Sigmoid colon (tissue), 7 donors: ENCODE measurements around the gene RAB11FIP5. TPM values are rescaled to one million over a fixed set of nuclear protein-coding genes. Genes with fewer than 3 reads are reported as not detected.

Experiments
- DNase-seq: peaks from one replicate; pipeline ENCODE4 v3.0.0-alpha.2; 2019
- H3K27ac ChIP-seq, 4 donors: fragments of 200-600 bp; sonication (generic); one replicate each; pipeline ENCODE4 v1.5.1; 2016 to 2019; ENCODE audit warnings: mild to moderate bottlenecking in 1 of 4
- H3K27me3 ChIP-seq, 3 donors: fragments of 200-600 bp; sonication (generic); one replicate each; pipeline ENCODE4 v1.5.1; 2019; ENCODE audit warnings: mild to moderate bottlenecking in 1 of 3
- H3K36me3 ChIP-seq, 4 donors: fragments of 200-600 bp; sonication (generic); one replicate each; pipeline ENCODE4 v1.5.1; 2016 to 2019
- H3K4me1 ChIP-seq, 4 donors: fragments of 200-600 bp; sonication (generic); one replicate each; pipeline ENCODE4 v1.5.1; 2017 to 2019
- H3K4me3 ChIP-seq, 4 donors: fragments of 200-600 bp; sonication (generic); one replicate each; pipeline ENCODE4 v1.5.1; 2017 to 2019; ENCODE audit warnings: mild to moderate bottlenecking in 2 of 4, moderate library complexity in 1 of 4
- H3K9me3 ChIP-seq, 4 donors: fragments of 200-600 bp in 3 of 4; sonication (generic) in 3 of 4; one replicate each; pipeline versions ENCODE4 v1.5.1 to v1.6.1; 2013 to 2019
- CTCF ChIP-seq, 4 experiments: fragments of 450-650 bp in 3 of 4; fragments of 200-600 bp in 1 of 4; IDR thresholded peaks; one replicate each; pipeline ENCODE4 v1.5.1; 2016 to 2019; ENCODE audit warnings: antibody characterized with exemption in 4 of 4, mild to moderate bottlenecking in 3 of 4, moderate library complexity in 2 of 4
- EP300 ChIP-seq, 4 donors: sonication (generic); formaldehyde crosslinking; IDR thresholded peaks; one replicate each; pipeline ENCODE4 v1.6.1; 2017; ENCODE audit warnings: antibody characterized with exemption in 4 of 4
- POLR2A ChIP-seq, 2 donors: fragments of 450-650 bp; IDR thresholded peaks; one replicate each; pipeline ENCODE4 v1.6.1; 2016; ENCODE audit warnings: antibody characterized with exemption in 2 of 2, mild to moderate bottlenecking in 2 of 2, moderate library complexity in 2 of 2
- POLR2AphosphoS5 ChIP-seq, 4 donors: sonication (generic); formaldehyde crosslinking; IDR thresholded peaks; one replicate each; pipeline ENCODE4 v1.6.1; 2017; ENCODE audit warnings: antibody characterized with exemption in 4 of 4
- WGBS, 2 donors: extraction: QIAGEN DNeasy Blood & Tissue Kit; methylation state at CpG; one replicate each; pipeline ENCODE4 v1.1.7; 2013; 5-methylcytosine and 5-hydroxymethylcytosine counted together
- intact Hi-C: fragments of 100-400 bp; cut with DNase I; formaldehyde crosslinking; loops from one replicate; pipeline ENCODE4 v1.15.1; 2023
- polyA plus RNA-seq, 3 donors: library from polyadenylated mRNA; stranded (reverse); fragments of 200-250 nt; gene quantifications; one replicate each; pipeline ENCODE4 v1.2.3, GENCODE V29; 2013
- total RNA-seq, 4 donors: library from RNA; depleted of rRNA; stranded (reverse); fragments of >200 nt; gene quantifications; one replicate each; pipeline ENCODE4 v1.1.0, GENCODE V29; 2016
- donor health status: healthy with polysubstance abuse.
- donor health status: Bipolar disorder and iron deficiency.
- donor health status: healthy.

RAB11FIP5 gene
- total and polyA plus RNA-seq, 7 donors: 9.6 to 24.4 (median 13.9) TPM

GRCh38 chr2:73083886-73084800, 28.6 kb downstream of the RAB11FIP5 start:
- peaks cover 7 to 52% (median 11%) of the 10 kb centered on the region in 4 donors for H3K36me3 ChIP-seq
- 56 to 63% methylated on average over 7 of the region's 7 CpGs for WGBS, 2 donors
- H3K4me3 ChIP-seq: no peak overlapping the region
- no peaks in the 10 kb centered on the region for H3K9me3 ChIP-seq
- no peaks in the 10 kb centered on the region for H3K27me3 ChIP-seq
- H3K27ac ChIP-seq: no peak overlapping the region
- no peak for TF ChIP-seq POLR2A (IDR thresholded peaks at IDR 0.05)
- no peak for TF ChIP-seq CTCF (IDR thresholded peaks at IDR 0.05)
- TF ChIP-seq POLR2AphosphoS5 (IDR thresholded peaks at IDR 0.05): no peak
- TF ChIP-seq EP300 (IDR thresholded peaks at IDR 0.05): no peak
- peaks cover 0 to 36% (median 14%) of the 10 kb centered on the region in 4 donors for H3K4me1 ChIP-seq
- no peak for DNase-seq
- intact Hi-C loops: loop anchor here (2.0 to 10.0 kb wide), 2 partner anchors 79 to 89 kb away; no protein-coding TSS in a partner anchor

GRCh38 chr2:73082523-73083410, 30.0 kb downstream of the RAB11FIP5 start:
- Histone ChIP-seq H3K4me1 (peaks cover 0 to 22% (median 11%) of the 10 kb centered on the region in 4 donors), H3K36me3 (peaks cover 1 to 48% (median 9%) of the 10 kb centered on the region in 4 donors), H3K27me3 (no peaks in the 10 kb centered on the region), H3K9me3 (no peaks in the 10 kb centered on the region), H3K27ac (no peak overlapping the region), H3K4me3 (no peak overlapping the region)
- intact Hi-C loops: loop anchor here (10.0 kb wide), 1 partner anchor 88 kb away; no protein-coding TSS in a partner anchor
- no peak for DNase-seq
- no peak for TF ChIP-seq POLR2AphosphoS5 (IDR thresholded peaks at IDR 0.05)
- TF ChIP-seq CTCF (IDR thresholded peaks at IDR 0.05): no peak
- no peak for TF ChIP-seq EP300 (IDR thresholded peaks at IDR 0.05)
- no peak for TF ChIP-seq POLR2A (IDR thresholded peaks at IDR 0.05)
- 89 to 91% methylated on average over 13 of the region's 13 CpGs for WGBS, 2 donors

- no peak for TF ChIP-seq POLR2A (IDR thresholded peaks at IDR 0.05)
- TF ChIP-seq CTCF (IDR thresholded peaks at IDR 0.05): no peak
- no peak for TF ChIP-seq POLR2AphosphoS5 (IDR thresholded peaks at IDR 0.05)
- TF ChIP-seq EP300 (IDR thresholded peaks at IDR 0.05): no peak
- Histone ChIP-seq H3K27ac (no peak overlapping the region), H3K36me3 (peaks cover 0 to 33% (median 4%) of the 10 kb centered on the region in 4 donors), H3K9me3 (no peaks in the 10 kb centered on the region), H3K27me3 (no peaks in the 10 kb centered on the region), H3K4me3 (no peak overlapping the region), H3K4me1 (peaks cover 0 to 12% (median 10%) of the 10 kb centered on the region in 4 donors)
- DNase-seq: no peak
- WGBS, 2 donors: 86 to 92% methylated on average over 16 of the region's 16 CpGs
- intact Hi-C loops: loop anchor here (10.0 kb wide), 1 partner anchor 86 kb away; no protein-coding TSS in a partner anchor
These were observed 31.5 kb downstream of the RAB11FIP5 start for GRCh38 chr2:73081181-73081671.

- Histone ChIP-seq H3K36me3 (peaks cover 0 to 38% (median 4%) of the 10 kb centered on the region in 4 donors), H3K27me3 (no peaks in the 10 kb centered on the region), H3K4me1 (peaks cover 0 to 8% (median 5%) of the 10 kb centered on the region in 4 donors), H3K27ac (no peak overlapping the region), H3K9me3 (no peaks in the 10 kb centered on the region), H3K4me3 (no peak overlapping the region)
- no peak for DNase-seq
- intact Hi-C loops: loop anchor here (10.0 kb wide), 1 partner anchor 86 kb away; no protein-coding TSS in a partner anchor
- 84 to 91% methylated on average over 31 of the region's 31 CpGs for WGBS, 2 donors
- TF ChIP-seq POLR2AphosphoS5 (IDR thresholded peaks at IDR 0.05): no peak
- TF ChIP-seq POLR2A (IDR thresholded peaks at IDR 0.05): no peak
- TF ChIP-seq CTCF (IDR thresholded peaks at IDR 0.05): no peak
- TF ChIP-seq EP300 (IDR thresholded peaks at IDR 0.05): no peak
These were observed 32.2 kb downstream of the RAB11FIP5 start for GRCh38 chr2:73080321-73081131.
